ENCODE measurements around the gene MALL. TPM values are rescaled to one million over a fixed set of nuclear protein-coding genes. Genes with fewer than 3 reads are reported as not detected.
"Not testable (repeated sequence)": the region's sequence is repeated elsewhere in the genome, so short reads cannot be mapped to it uniquely, and the experiment has no call there.

MALL gene
- total RNA-seq, 1 donor from 2014 or later: 19.6 TPM

- DNase-seq (ENCODE audit: low spot score): no peak
- intact Hi-C loops (cut with DNase I): no loop called here
Measured at GRCh38 chr2:110124038-110124825, 8.6 kb upstream of the MALL start.

GRCh38 chr2:110121592-110121991 is 6.0 kb upstream of the MALL start:
- no peak for DNase-seq (ENCODE audit: low spot score)
- intact Hi-C loops (cut with DNase I): no loop called here

- intact Hi-C loops (cut with DNase I): no loop called here
- no peak for DNase-seq (ENCODE audit: low spot score)
Measured at GRCh38 chr2:110121052-110121334, 5.4 kb upstream of the MALL start.

GRCh38 chr2:110120171-110121051 is 4.8 kb upstream of the MALL start:
- intact Hi-C loops (cut with DNase I): no loop called here
- no peak for DNase-seq (ENCODE audit: low spot score)

GRCh38 chr2:110116033-110116710 is 550 bp upstream of the MALL start:
- peak; percentile 80 for DNase-seq (ENCODE audit: low spot score)
- intact Hi-C loops (cut with DNase I): no loop called here

- no peak for DNase-seq (ENCODE audit: low spot score)
- intact Hi-C loops (cut with DNase I): no loop called here
Measured at GRCh38 chr2:110114831-110115255, 779 bp downstream of the MALL start.

GRCh38 chr2:110113961-110114591 is 1.5 kb downstream of the MALL start:
- intact Hi-C loops (cut with DNase I): no loop called here
- peak; percentile 74 for DNase-seq (ENCODE audit: low spot score)

- intact Hi-C loops (cut with DNase I); DNase-seq (ENCODE audit: low spot score): not testable (repeated sequence)
Measured at GRCh38 chr2:110108291-110108690, 7.3 kb downstream of the MALL start.

- intact Hi-C loops (cut with DNase I): no loop called here
Measured at GRCh38 chr2:110107092-110108079, 8.2 kb downstream of the MALL start.

GRCh38 chr2:110106642-110107041 is 9.0 kb downstream of the MALL start:
- DNase-seq (ENCODE audit: low spot score): no peak
- intact Hi-C loops (cut with DNase I): no loop called here

More at GRCh38 chr2:110107092-110108079, 8.2 kb downstream of the MALL start:
- DNase-seq (ENCODE audit: low spot score): no peak

- intact Hi-C loops (cut with DNase I): no loop called here
- DNase-seq (ENCODE audit: low spot score): no peak
Measured at GRCh38 chr2:110105608-110106467, 9.8 kb downstream of the MALL start.

- intact Hi-C loops (cut with DNase I): no loop called here
- DNase-seq (ENCODE audit: low spot score): no peak
Measured at GRCh38 chr2:110105183-110105582, 10.4 kb downstream of the MALL start.

GRCh38 chr2:110104025-110104771 is 11.4 kb downstream of the MALL start:
- no peak for DNase-seq (ENCODE audit: low spot score)
- intact Hi-C loops (cut with DNase I): no loop called here

- intact Hi-C loops (cut with DNase I): no loop called here
- DNase-seq (ENCODE audit: low spot score): no peak
Measured at GRCh38 chr2:110103061-110103961, 12.3 kb downstream of the MALL start.

- DNase-seq (ENCODE audit: low spot score): no peak
- intact Hi-C loops (cut with DNase I): no loop called here
Measured at GRCh38 chr2:110101901-110102803, 13.5 kb downstream of the MALL start.

Data from cardiac septum (tissue), 1 donor.